ES-I3 (cell line): ENCODE measurements around the gene FAM234A.

Experiments used
- H3K36me3 ChIP-seq: 2 replicates; pipeline ENCODE4 v1.6.1; 2013; ENCODE audit warnings: mild to moderate bottlenecking, low read length, control low read depth, moderate library complexity; ENCODE audit not compliant: insufficient read depth
- H3K4me1 ChIP-seq: 2 replicates; pipeline ENCODE4 v1.6.1; 2013; ENCODE audit warnings: mild to moderate bottlenecking, control low read depth, low read length; ENCODE audit not compliant: insufficient read depth
- H3K9ac ChIP-seq: 2 replicates; pipeline ENCODE4 v1.6.1; 2013; ENCODE audit warnings: low read depth, mild to moderate bottlenecking, low read length, moderate library complexity
- H3K9me3 ChIP-seq: 2 replicates; pipeline ENCODE4 v1.6.1; 2013; ENCODE audit warnings: mild to moderate bottlenecking, low read length, moderate library complexity; ENCODE audit not compliant: control insufficient read depth, insufficient read depth

The FAM234A gene

GRCh38 chr16:278863-279366, 44.3 kb downstream of the FAM234A start:
- Histone ChIP-seq H3K9ac (no peak overlapping the region), H3K4me1 (no peaks in the 10 kb centered on the region), H3K36me3 (no peaks in the 10 kb centered on the region), H3K9me3 (no peaks in the 10 kb centered on the region)

DNA sequence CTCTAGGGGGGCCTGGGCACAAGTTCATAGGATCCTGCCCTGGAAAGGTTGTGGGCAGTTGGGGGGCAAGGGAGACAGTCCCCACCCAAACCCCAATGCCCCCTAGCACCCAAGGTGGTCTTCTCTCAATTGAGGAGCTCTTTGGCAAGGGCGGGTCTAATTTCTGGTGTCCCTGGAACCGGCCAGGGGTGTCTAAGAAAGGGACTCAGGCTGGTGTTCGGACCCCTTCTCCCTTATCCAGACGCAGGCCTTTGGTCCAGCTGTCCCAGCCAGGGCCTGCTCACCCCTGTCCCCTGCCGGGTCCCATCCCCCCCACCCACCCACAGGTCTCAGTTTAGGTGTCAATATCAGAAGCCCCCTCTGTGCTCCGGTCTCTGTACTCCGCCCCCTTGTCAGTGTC, 44.9 kb downstream of the FAM234A start:
- Histone ChIP-seq H3K36me3 (no peaks in the 10 kb centered on the region), H3K9me3 (no peaks in the 10 kb centered on the region), H3K4me1 (no peaks in the 10 kb centered on the region), H3K9ac (peak overlapping the region; percentile 53; the same call in 1 of the 2 replicates)

DNA sequence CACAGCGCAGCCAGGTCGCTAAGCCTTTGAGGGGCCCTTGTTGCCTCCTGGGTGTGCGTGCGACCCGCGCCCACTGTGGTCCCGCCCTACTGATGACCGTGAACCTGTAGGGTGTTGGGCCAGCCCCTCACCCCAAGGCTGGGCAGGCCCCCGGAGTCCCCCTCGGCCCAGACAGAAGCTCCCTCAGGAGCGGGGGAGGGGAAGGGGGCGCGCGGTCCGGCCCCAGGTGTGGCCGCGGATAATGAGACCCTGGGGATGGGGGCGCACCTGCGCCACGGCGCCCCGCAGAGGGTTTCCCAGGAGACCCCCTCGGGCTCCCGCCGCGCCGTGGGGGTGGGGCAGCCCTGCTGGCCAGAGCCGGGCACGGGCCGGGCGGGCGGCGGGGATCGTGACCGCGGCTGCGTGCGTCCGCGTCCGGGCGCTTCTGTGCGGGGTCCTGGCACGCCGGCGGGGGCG, 45.4 kb downstream of the FAM234A start:
- no peaks in the 10 kb centered on the region for H3K4me1 ChIP-seq
- no peaks in the 10 kb centered on the region for H3K36me3 ChIP-seq
- H3K9me3 ChIP-seq, result no peaks in the 10 kb centered on the region
- peak overlapping the region; percentile 53 for H3K9ac ChIP-seq

- no peaks in the 10 kb centered on the region for H3K9me3 ChIP-seq
- H3K4me1 ChIP-seq, result no peaks in the 10 kb centered on the region
- no peaks in the 10 kb centered on the region for H3K36me3 ChIP-seq
- peak within 1 kb of the TSS; percentile 62 for H3K9ac ChIP-seq
Measured at GRCh38 chr16:280552-280951, 45.9 kb downstream of the FAM234A start, which contains the start of gene ARHGDIG. Gene ARHGDIG (plus strand): TSS chr16:280591. CDS start chr16:280681, 90 bp downstream.

- H3K9me3 ChIP-seq, result no peaks in the 10 kb centered on the region
- peak overlapping the region; percentile 62; the same call in 1 of the 2 replicates for H3K9ac ChIP-seq
- no peaks in the 10 kb centered on the region for H3K4me1 ChIP-seq
- no peaks in the 10 kb centered on the region for H3K36me3 ChIP-seq
Measured at GRCh38 chr16:280991-281659, 46.5 kb downstream of the FAM234A start.

- Histone ChIP-seq H3K4me1 (no peaks in the 10 kb centered on the region), H3K36me3 (no peaks in the 10 kb centered on the region), H3K9me3 (no peaks in the 10 kb centered on the region), H3K9ac (no peak overlapping the region)
Measured at GRCh38 chr16:281660-282255, 47.1 kb downstream of the FAM234A start.

DNA sequence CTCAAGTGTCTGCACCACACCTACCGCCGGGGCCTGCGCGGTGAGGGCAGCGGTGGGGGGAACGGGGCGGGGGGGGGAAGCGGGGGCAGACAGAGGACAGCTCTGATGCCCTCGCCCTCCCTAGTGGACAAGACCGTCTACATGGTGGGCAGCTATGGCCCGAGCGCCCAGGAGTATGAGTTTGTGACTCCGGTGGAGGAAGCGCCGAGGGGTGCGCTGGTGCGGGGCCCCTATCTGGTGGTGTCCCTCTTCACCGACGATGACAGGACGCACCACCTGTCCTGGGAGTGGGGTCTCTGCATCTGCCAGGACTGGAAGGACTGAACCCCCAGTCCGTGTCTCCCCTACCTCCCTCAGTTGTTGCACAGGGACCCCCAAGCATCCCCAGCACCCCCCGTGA, 47.9 kb downstream of the FAM234A start:
- Histone ChIP-seq H3K4me1 (no peaks in the 10 kb centered on the region), H3K9me3 (no peaks in the 10 kb centered on the region), H3K36me3 (no peaks in the 10 kb centered on the region), H3K9ac (no peak overlapping the region)

GRCh38 chr16:283033-283805, 48.6 kb downstream of the FAM234A start, which contains the start of gene PDIA2:
Gene PDIA2 (plus strand): TSS chr16:283164. CDS start chr16:283170, 6 bp downstream.
- no peaks in the 10 kb centered on the region for H3K4me1 ChIP-seq

DNA sequence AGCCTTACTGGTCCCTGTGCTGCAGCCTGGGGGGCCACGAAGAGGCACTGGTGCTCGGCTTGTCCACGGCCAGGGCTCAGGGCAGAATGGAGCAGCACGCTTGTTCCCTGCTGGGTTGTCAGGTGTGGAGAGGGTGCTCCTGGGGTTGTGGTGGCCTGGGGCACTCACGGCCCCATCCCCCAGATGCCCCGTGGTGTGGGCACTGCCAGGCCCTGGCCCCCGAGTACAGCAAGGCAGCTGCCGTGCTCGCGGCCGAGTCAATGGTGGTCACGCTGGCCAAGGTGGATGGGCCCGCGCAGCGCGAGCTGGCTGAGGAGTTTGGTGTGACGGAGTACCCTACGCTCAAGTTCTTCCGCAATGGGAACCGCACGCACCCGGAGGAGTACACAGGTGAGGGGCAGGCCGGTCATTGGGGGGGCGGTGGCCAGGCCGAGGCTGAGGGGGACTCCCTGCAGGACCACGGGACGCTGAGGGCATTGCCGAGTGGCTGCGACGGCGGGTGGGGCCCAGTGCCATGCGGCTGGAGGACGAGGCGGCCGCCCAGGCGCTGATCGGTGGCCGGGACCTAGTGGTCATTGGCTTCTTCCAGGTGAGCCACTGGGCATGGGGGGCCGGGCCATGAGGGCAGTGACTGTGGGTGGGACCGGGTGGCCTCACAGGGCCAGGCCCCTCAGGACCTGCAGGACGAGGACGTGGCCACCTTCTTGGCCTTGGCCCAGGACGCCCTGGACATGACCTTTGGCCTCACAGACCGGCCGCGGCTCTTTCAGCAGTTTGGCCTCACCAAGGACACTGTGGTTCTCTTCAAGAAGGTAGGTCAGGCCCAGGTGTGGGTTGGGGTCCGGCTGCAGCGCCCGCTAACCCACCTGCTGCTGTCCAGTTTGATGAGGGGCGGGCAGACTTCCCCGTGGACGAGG, 49.8 kb downstream of the FAM234A start:
- no peaks in the 10 kb centered on the region for H3K9me3 ChIP-seq
- no peaks in the 10 kb centered on the region for H3K36me3 ChIP-seq
- H3K9ac ChIP-seq, result no peak overlapping the region
- H3K4me1 ChIP-seq, result no peaks in the 10 kb centered on the region

More at GRCh38 chr16:283033-283805, 48.6 kb downstream of the FAM234A start, which contains the start of gene PDIA2:
- Histone ChIP-seq H3K9me3 (no peaks in the 10 kb centered on the region), H3K36me3 (no peaks in the 10 kb centered on the region), H3K9ac (no peak within 1 kb of the TSS)

- H3K4me1 ChIP-seq, result no peaks in the 10 kb centered on the region
- H3K9me3 ChIP-seq, result no peaks in the 10 kb centered on the region
- no peaks in the 10 kb centered on the region for H3K36me3 ChIP-seq
- no peak overlapping the region for H3K9ac ChIP-seq
Measured at GRCh38 chr16:285146-286055, 50.8 kb downstream of the FAM234A start.

DNA sequence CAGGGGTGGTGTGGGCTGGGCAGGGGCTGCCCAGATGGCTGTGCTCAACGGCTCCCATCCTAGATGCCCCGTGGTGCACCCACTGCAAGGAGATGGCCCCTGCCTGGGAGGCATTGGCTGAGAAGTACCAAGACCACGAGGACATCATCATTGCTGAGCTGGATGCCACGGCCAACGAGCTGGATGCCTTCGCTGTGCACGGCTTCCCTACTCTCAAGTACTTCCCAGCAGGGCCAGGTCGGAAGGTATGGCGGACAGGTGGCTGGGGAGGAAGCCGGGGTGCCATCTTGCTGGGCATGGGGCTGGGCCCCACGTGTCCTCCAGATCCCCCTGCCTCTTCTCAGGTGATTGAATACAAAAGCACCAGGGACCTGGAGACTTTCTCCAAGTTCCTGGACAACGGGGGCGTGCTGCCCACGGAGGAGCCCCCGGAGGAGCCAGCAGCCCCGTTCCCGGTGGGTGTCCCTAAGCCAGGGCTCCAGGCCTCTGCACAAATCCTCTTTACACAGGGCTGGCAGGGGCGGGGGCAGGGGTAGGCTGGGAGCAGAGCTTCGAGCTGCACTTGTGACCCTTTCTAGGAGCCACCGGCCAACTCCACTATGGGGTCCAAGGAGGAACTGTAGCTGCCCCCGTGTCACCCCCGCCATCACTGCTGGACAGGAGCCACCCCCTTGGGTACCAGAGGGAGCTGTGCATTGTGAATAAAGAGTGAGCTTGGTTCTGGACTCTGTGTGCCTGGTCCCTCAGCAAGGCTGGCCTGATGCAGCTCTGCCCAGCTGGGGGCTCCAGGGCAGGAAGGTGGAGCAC, 52.1 kb downstream of the FAM234A start:
- Histone ChIP-seq H3K4me1 (no peaks in the 10 kb centered on the region), H3K9me3 (no peaks in the 10 kb centered on the region), H3K9ac (no peak overlapping the region), H3K36me3 (no peaks in the 10 kb centered on the region; the same call in 1 of the 2 replicates)

DNA sequence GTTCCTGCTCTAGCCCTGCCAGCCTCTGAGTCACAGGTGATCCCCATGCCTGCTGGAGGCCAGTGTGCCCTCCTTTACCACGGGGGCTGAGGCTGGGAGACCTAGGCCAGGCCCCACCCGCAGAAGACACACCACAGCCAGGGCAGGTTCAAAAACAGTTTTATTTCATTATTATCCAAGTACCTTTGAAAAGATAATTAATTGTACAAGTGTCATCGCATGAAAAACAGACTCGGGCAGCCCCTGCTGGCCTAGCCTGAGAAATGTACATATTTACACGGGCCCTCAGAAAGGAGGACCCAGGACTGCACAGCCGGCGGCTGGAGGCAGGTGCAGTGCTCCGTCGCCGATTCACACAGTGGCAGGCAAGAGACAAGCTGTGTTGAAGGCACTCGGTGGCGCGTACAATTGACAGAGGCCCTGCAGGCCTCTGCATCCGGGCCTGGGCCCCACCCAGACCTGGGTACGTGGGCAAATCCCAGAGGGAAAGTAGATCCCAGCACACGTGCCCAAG, 52.7 kb downstream of the FAM234A start:
- H3K36me3 ChIP-seq, result no peaks in the 10 kb centered on the region; the same call in 1 of the 2 replicates

More for the DNA sequence above, 52.7 kb downstream of the FAM234A start:
- Histone ChIP-seq H3K9ac (no peak overlapping the region), H3K9me3 (no peaks in the 10 kb centered on the region), H3K4me1 (no peaks in the 10 kb centered on the region)
